Natural killer cell (primary cell): ENCODE results near the gene PIK3C2G. TPM values are rescaled to one million over a fixed set of nuclear protein-coding genes. Genes with fewer than 3 reads are reported as not detected.

Source experiments
- ATAC-seq, 3 donors: fragments of 150-1000 bp in 2 of 3; fragments of 200-7000 bp in 1 of 3; cut with Tn5 transposase; 1 replicate in 1 of 3; 2 replicates in 2 of 3; pipeline ENCODE4 v1.10.0; 2021; ENCODE audit warnings: mild to moderate bottlenecking in 2 of 3, moderate library complexity in 2 of 3
- DNase-seq, 2 donors: peaks; one replicate each; pipeline versions ENCODE4 v3.0.0 to v3.0.0-alpha.2; 2013 to 2021; ENCODE audit warnings: mixed read lengths in 1 of 2
- H3K27ac ChIP-seq: one replicate; pipeline ENCODE4 v1.5.1; 2013; ENCODE audit warnings: mild to moderate bottlenecking, low read length
- H3K27me3 ChIP-seq: one replicate; pipeline ENCODE4 v1.6.1; 2013; ENCODE audit warnings: low read length; ENCODE audit not compliant: control insufficient read depth, insufficient read depth
- H3K36me3 ChIP-seq: one replicate; pipeline ENCODE4 v1.6.1; 2013; ENCODE audit warnings: low read length; ENCODE audit not compliant: control insufficient read depth, insufficient read depth
- H3K4me1 ChIP-seq: one replicate; pipeline ENCODE4 v1.6.1; 2013; ENCODE audit warnings: low read length; ENCODE audit not compliant: control insufficient read depth, insufficient read depth
- H3K4me3 ChIP-seq: one replicate; pipeline ENCODE4 v1.5.1; 2013; ENCODE audit warnings: low read length
- H3K9me3 ChIP-seq: one replicate; pipeline ENCODE4 v1.6.1; 2013; ENCODE audit warnings: low read length; ENCODE audit not compliant: control insufficient read depth, insufficient read depth
- H3K27ac Mint-ChIP-seq, 2 donors: one replicate each; pipeline ENCODE4 v1.8.0; 2022; ENCODE audit warnings: mild to moderate bottlenecking in 2 of 2, mixed read lengths in 2 of 2, moderate library complexity in 1 of 2
- H3K27me3 Mint-ChIP-seq, 2 donors: one replicate each; pipeline ENCODE4 v1.8.0; 2022; ENCODE audit warnings: low read depth in 2 of 2, mixed read lengths in 2 of 2
- H3K36me3 Mint-ChIP-seq: one replicate; pipeline ENCODE4 v1.8.0; 2022; ENCODE audit warnings: mixed read lengths
- H3K4me1 Mint-ChIP-seq, 2 donors: one replicate each; pipeline ENCODE4 v1.8.0; 2022; ENCODE audit warnings: mixed read lengths in 2 of 2
- H3K4me3 Mint-ChIP-seq: one replicate; pipeline ENCODE4 v1.8.0; 2022; ENCODE audit warnings: mild to moderate bottlenecking, moderate library complexity, mixed read lengths
- H3K9me3 Mint-ChIP-seq, 2 donors: one replicate each; pipeline ENCODE4 v1.8.0; 2022; ENCODE audit warnings: mixed read lengths in 2 of 2
- CTCF ChIP-seq: fragments of 200-600 bp; IDR thresholded peaks from one replicate; pipeline ENCODE4 v1.8.0; 2022; ENCODE audit warnings: antibody characterized with exemption
- WGBS: methylation state at CpG from one replicate; pipeline ENCODE4 v1.1.7; 2013; ENCODE audit warnings: missing lambda C conversion rate; ENCODE audit not compliant: insufficient coverage; 5-methylcytosine and 5-hydroxymethylcytosine counted together
- intact Hi-C: fragments of 100-400 bp; cut with micrococcal nuclease; formaldehyde crosslinking; loops from one replicate; pipeline ENCODE4 v1.14.2; 2022
- total RNA-seq, 4 donors: library from RNA; stranded (reverse); fragments of 120-200 nt in 1 of 4; gene quantifications; one replicate each; pipeline versions ENCODE4 v1.2.3 to v1.2.4, GENCODE V29; 2013 to 2022

The PIK3C2G gene
- total RNA-seq, 3 donors from 2014 or later (not counting 1 experiment from before 2014, with no cell fraction given) = not detected

DNA sequence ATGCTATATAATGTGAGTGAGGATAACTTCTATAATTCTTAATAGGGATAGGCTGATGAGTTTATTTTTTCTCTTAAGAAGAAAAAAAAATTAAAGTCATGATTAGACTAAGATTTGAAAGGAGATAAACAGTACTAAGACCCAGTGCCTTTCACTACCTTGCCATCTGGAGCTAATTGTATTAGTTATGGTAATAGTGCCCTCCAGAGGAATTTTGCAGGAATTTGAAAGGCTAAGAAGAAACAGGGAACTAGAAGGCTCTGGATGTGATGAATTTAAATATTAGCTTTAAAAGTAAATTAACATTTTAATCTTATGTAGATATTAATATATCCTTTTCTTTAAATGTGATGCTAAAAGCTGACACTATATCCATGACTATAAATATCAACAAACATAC, 36.6 kb upstream of the PIK3C2G start:
- Mint-ChIP-seq H3K27me3 (no peaks in the 10 kb centered on the region), H3K4me1 (no peaks in the 10 kb centered on the region), H3K9me3 (peaks cover 0 to 3% of the 10 kb centered on the region in 2 donors), H3K36me3 (no peaks in the 10 kb centered on the region), H3K4me3 (no peak overlapping the region), H3K27ac (no peak overlapping the region)
- Histone ChIP-seq H3K4me1 (no peaks in the 10 kb centered on the region), H3K36me3 (no peaks in the 10 kb centered on the region), H3K4me3 (no peak overlapping the region), H3K9me3 (no peaks in the 10 kb centered on the region), H3K27ac (no peak overlapping the region), H3K27me3 (no peaks in the 10 kb centered on the region)
- ATAC-seq (no peak), DNase-seq (no peak)
- intact Hi-C loops = no loop called here
- TF ChIP-seq CTCF = no peak

GRCh38 chr12:18239526-18239925, 21.8 kb upstream of the PIK3C2G start:
- ATAC-seq = no peak
- H3K27ac ChIP-seq = no peak overlapping the region
- Mint-ChIP-seq H3K4me3 (no peak overlapping the region), H3K27me3 (no peaks in the 10 kb centered on the region), H3K4me1 (no peaks in the 10 kb centered on the region), H3K27ac (no peak overlapping the region), H3K36me3 (no peaks in the 10 kb centered on the region), H3K9me3 (peaks cover 2 to 11% of the 10 kb centered on the region in 2 donors)
- intact Hi-C loops = no loop called here
- 88% methylated on average over 1 of the region's 1 CpG for WGBS
- H3K4me3 ChIP-seq = no peak overlapping the region
- H3K27me3 ChIP-seq = no peaks in the 10 kb centered on the region
- no peak for TF ChIP-seq CTCF
- H3K9me3 ChIP-seq = peaks cover 8% of the 10 kb centered on the region
- DNase-seq = no peak
- H3K4me1 ChIP-seq = no peaks in the 10 kb centered on the region
- H3K36me3 ChIP-seq = no peaks in the 10 kb centered on the region

DNA sequence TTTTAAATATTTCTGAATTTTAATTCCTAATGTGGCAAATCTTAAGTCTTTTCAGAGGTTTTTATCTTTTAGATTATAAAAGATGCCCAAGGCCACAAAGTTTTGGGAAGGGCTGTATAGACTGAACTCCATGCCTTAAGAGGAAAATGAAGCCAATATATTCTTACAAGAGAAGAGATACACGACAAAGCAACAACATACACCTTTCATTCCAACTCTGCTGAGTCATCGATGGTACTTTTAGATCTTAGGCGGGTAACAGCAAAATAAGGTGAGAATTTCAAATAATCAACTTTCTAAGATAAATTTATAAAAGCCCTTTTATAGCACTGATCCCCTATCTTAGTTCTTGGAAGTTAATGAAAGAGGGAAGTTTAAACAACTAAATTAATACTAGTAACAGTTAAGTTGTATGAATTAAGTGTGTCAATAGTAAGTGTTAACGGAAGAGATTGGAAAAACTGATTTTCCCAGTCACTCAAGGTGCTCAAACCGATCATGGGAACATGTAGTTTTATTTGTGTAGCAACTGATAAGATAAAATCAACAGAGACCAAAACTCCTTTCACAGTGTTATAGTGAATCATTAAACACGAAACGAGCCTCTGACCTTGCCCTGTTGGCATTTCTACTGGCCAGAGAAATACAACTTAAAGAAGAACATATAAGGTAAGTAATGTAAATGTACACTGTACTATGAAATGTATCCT, 18.8 kb upstream of the PIK3C2G start:
- H3K9me3 Mint-ChIP-seq = peaks cover 3 to 5% of the 10 kb centered on the region in 2 donors
- Histone ChIP-seq H3K4me3 (no peak overlapping the region), H3K27ac (no peak overlapping the region), H3K4me1 (no peaks in the 10 kb centered on the region), H3K9me3 (peaks cover 8% of the 10 kb centered on the region), H3K27me3 (no peaks in the 10 kb centered on the region), H3K36me3 (no peaks in the 10 kb centered on the region)
- H3K36me3 Mint-ChIP-seq = no peaks in the 10 kb centered on the region
- no peak overlapping the region for H3K27ac Mint-ChIP-seq
- H3K4me3 Mint-ChIP-seq = no peak overlapping the region
- TF ChIP-seq CTCF = no peak
- ATAC-seq (no peak), DNase-seq (no peak)
- no peaks in the 10 kb centered on the region for H3K4me1 Mint-ChIP-seq
- H3K27me3 Mint-ChIP-seq = no peaks in the 10 kb centered on the region
- WGBS = 89% methylated on average over 2 of the region's 7 CpGs
- intact Hi-C loops = no loop called here

- H3K27ac ChIP-seq = no peak overlapping the region
- peaks cover 3 to 5% of the 10 kb centered on the region in 2 donors for H3K9me3 Mint-ChIP-seq
- no peaks in the 10 kb centered on the region for H3K4me1 ChIP-seq
- no peak overlapping the region for H3K4me3 ChIP-seq
- H3K27me3 ChIP-seq = no peaks in the 10 kb centered on the region
- H3K4me3 Mint-ChIP-seq = no peak overlapping the region
- ATAC-seq = no peak
- no peak for DNase-seq
- no peaks in the 10 kb centered on the region for H3K36me3 ChIP-seq
- no peaks in the 10 kb centered on the region for H3K36me3 Mint-ChIP-seq
- H3K4me1 Mint-ChIP-seq = no peaks in the 10 kb centered on the region
- TF ChIP-seq CTCF = no peak
- intact Hi-C loops = no loop called here
- H3K27ac Mint-ChIP-seq = no peak overlapping the region
- H3K27me3 Mint-ChIP-seq = no peaks in the 10 kb centered on the region
- peaks cover 2% of the 10 kb centered on the region for H3K9me3 ChIP-seq
These were observed 18.1 kb upstream of the PIK3C2G start for GRCh38 chr12:18243238-18243637.
